Astrocyte (in vitro differentiated cells and primary cell): ENCODE results near the gene ITPKA.

Source experiments
- CTCF ChIP-seq: IDR thresholded peaks from 2 replicates; pipeline ENCODE4 v1.5.1; 2011; ENCODE audit warnings: low read depth, mild to moderate bottlenecking, inconsistent platforms, low read length, moderate library complexity; ENCODE audit not compliant: insufficient read depth
- EZH2 ChIP-seq: IDR thresholded peaks from 2 replicates; pipeline ENCODE4 v1.6.1; 2012; ENCODE audit warnings: mild to moderate bottlenecking, low read length, inconsistent platforms; ENCODE audit not compliant: insufficient read depth

- TF ChIP-seq CTCF, result no peak
- no peak for TF ChIP-seq EZH2
Measured at GRCh38 chr15:41487802-41488201, 5.9 kb upstream of the ITPKA start.
